PC-3 (cell line): ENCODE results near the gene VSIR. TPM values are rescaled to one million over a fixed set of nuclear protein-coding genes. Genes with fewer than 3 reads are reported as not detected.
A peak's percentile ranks its signal among the peaks of the same experiment; 100 is the strongest.

ENCODE experiments used
- ATAC-seq: fragments of 200-7000 bp; cut with Tn5 transposase; 2 replicates; pipeline ENCODE4 v1.9.1; 2020; ENCODE audit warnings: mild to moderate bottlenecking, moderate library complexity
- BruUV-seq: library from RNA; stranded (reverse); fragments of 400-500 nt; replicated peaks from 2 replicates; lab custom pipeline; 2021; lab: Mats Ljungman, UMichigan
- CTCF ChIA-PET: fragments of 300-600 bp; sonication (Branson Sonifier 250); formaldehyde crosslinking; loops from one replicate; lab custom pipeline; 2022; ENCODE audit warnings: antibody characterized with exemption; lab: Charles Lee
- POLR2A ChIA-PET: fragments of 300-600 bp; sonication (Branson Sonifier 250); formaldehyde crosslinking; loops from one replicate; lab custom pipeline; 2022; ENCODE audit warnings: antibody characterized with exemption; ENCODE audit not compliant: unreplicated experiment; lab: Charles Lee
- DNase-seq: peaks from one replicate; pipeline ENCODE4 v3.0.0-alpha.2; 2015
- H2AFZ ChIP-seq: fragments of 300-600 bp; sonication (generic); 2 replicates; pipeline ENCODE4 v1.6.0; 2016; ENCODE audit warnings: antibody characterized with exemption, low read length
- H3F3A ChIP-seq: fragments of 300-600 bp; sonication (generic); one replicate; pipeline ENCODE4 v1.6.0; 2017; ENCODE audit warnings: antibody characterized with exemption, low read length, control low read depth, mild to moderate bottlenecking; ENCODE audit not compliant: unreplicated experiment
- H3K27ac ChIP-seq: fragments of 300-600 bp; sonication (generic); 2 replicates; pipeline ENCODE4 v1.5.1; 2016; ENCODE audit warnings: mild to moderate bottlenecking, low read length
- H3K27me3 ChIP-seq: fragments of 300-600 bp; sonication (generic); 2 replicates; pipeline ENCODE4 v1.6.1; 2016; ENCODE audit warnings: low read length, mixed read lengths
- H3K36me3 ChIP-seq: fragments of 300-600 bp; sonication (generic); 2 replicates; pipeline ENCODE4 v1.6.1; 2016; ENCODE audit warnings: low read depth, mixed run types, low read length, mixed read lengths
- H3K4me1 ChIP-seq: fragments of 300-600 bp; sonication (generic); 2 replicates; pipeline ENCODE4 v1.5.1; 2016; ENCODE audit warnings: low read length; ENCODE audit not compliant: insufficient read depth
- H3K4me2 ChIP-seq: fragments of 300-600 bp; sonication (generic); 2 replicates; pipeline ENCODE4 v1.6.0; 2016; ENCODE audit warnings: low read length
- H3K4me3 ChIP-seq: fragments of 300-600 bp; sonication (generic); 2 replicates; pipeline ENCODE4 v1.5.1; 2016; ENCODE audit warnings: mild to moderate bottlenecking, low read length, mixed read lengths
- H3K79me2 ChIP-seq: fragments of 300-600 bp; sonication (generic); 2 replicates; pipeline ENCODE4 v1.6.1; 2017; ENCODE audit warnings: low read length, mixed read lengths
- H3K9ac ChIP-seq: fragments of 300-600 bp; sonication (generic); 2 replicates; pipeline ENCODE4 v1.6.0; 2016; ENCODE audit warnings: mild to moderate bottlenecking, low read length
- H3K9me2 ChIP-seq: fragments of 300-600 bp; sonication (generic); replicated peaks from 2 replicates; pipeline ENCODE4 v1.6.1; 2016; ENCODE audit warnings: mixed run types, low read length, mixed read lengths
- H3K9me3 ChIP-seq: fragments of 300-600 bp; sonication (generic); 2 replicates; pipeline ENCODE4 v1.6.1; 2016; ENCODE audit warnings: low read length, mixed read lengths
- H4K20me1 ChIP-seq: fragments of 300-600 bp; sonication (generic); 2 replicates; pipeline ENCODE4 v1.6.1; 2016; ENCODE audit warnings: low read length, mixed read lengths
- CTCF ChIP-seq: fragments of 300-600 bp; sonication (generic); conservative IDR thresholded peaks from 2 replicates; pipeline ENCODE4 v1.5.1; 2017; ENCODE audit warnings: antibody characterized with exemption, low read depth, mild to moderate bottlenecking, low read length
- EZH2 ChIP-seq: fragments of 300-600 bp; sonication (generic); IDR thresholded peaks from one replicate; pipeline ENCODE4 v1.6.1; 2017; ENCODE audit warnings: antibody characterized with exemption, mild to moderate bottlenecking, low read length; ENCODE audit not compliant: unreplicated experiment
- EZH2phosphoT487 ChIP-seq: fragments of 300-600 bp; sonication (generic); IDR thresholded peaks from 2 replicates; pipeline ENCODE4 v1.6.1; 2018; ENCODE audit warnings: mild to moderate bottlenecking, antibody characterized with exemption, low read length, borderline replicate concordance
- intact Hi-C: fragments of 100-400 bp; cut with micrococcal nuclease; formaldehyde crosslinking; loops from 2 replicates; pipeline ENCODE4 v1.9.0; 2023
- microRNA-seq: library from miRNA; unstranded; fragments of <30 nt; microRNA quantifications from one replicate; pipeline ENCODE4 v1.1.0, GENCODE V29; 2020; ENCODE audit not compliant: unreplicated experiment
- total RNA-seq: library from RNA; depleted of rRNA; stranded (reverse); fragments of >200 nt; gene quantifications from 2 replicates; pipeline ENCODE4 v1.2.3, GENCODE V29; 2014; rRNA removed

Gene VSIR
- total RNA-seq, 1 experiment from 2014 or later, result 14.1 TPM

- intact Hi-C loops, result loop anchor here (5.0 kb wide), 1 partner anchor 69 kb away; no protein-coding TSS in a partner anchor
- no peak overlapping the region for H3K4me3 ChIP-seq
- no peaks in the 10 kb centered on the region for H3K79me2 ChIP-seq
- H3K4me2 ChIP-seq, result no peak overlapping the region
- H3K36me3 ChIP-seq, result no peaks in the 10 kb centered on the region
- no peaks in the 10 kb centered on the region for H3K27me3 ChIP-seq
- peaks cover 12% of the 10 kb centered on the region; the same call in 1 of the 2 replicates for H3K4me1 ChIP-seq
- no peaks in the 10 kb centered on the region for H3F3A ChIP-seq
- DNase-seq (peak; percentile 6), ATAC-seq (peak; percentile 53)
- H3K9ac ChIP-seq, result no peak overlapping the region
- H3K9me3 ChIP-seq, result no peaks in the 10 kb centered on the region
- no peaks in the 10 kb centered on the region for H3K9me2 ChIP-seq
- H3K27ac ChIP-seq, result no peak overlapping the region
- H4K20me1 ChIP-seq, result no peaks in the 10 kb centered on the region
- POLR2A ChIA-PET, result interaction anchor here (0.7 kb wide), 1 partner anchor 75 kb away, joined by 3 read pairs; the partner anchor contains the start of gene VSIR
- BruUV-seq, result no TSS peak
- CTCF ChIA-PET, result no interaction called here
- no peak for TF ChIP-seq EZH2phosphoT487
- TF ChIP-seq CTCF, result no peak
- no peak for TF ChIP-seq EZH2
- H2AFZ ChIP-seq, result no peak overlapping the region
Measured at GRCh38 chr10:71697938-71698709, 75.2 kb downstream of the VSIR start.

Small RNA genes lying within 50 kb of the gene (microRNA-seq; reads per million reads assigned to microRNA genes)
- not detected for gene MIR7152

Other genes with a start within 250 kb of the VSIR start
- gene C10orf105, start 53.7 kb downstream of the VSIR start, total RNA-seq, result not detected in 2 replicates
- 334 and 342 TPM in 2 replicates for gene PSAP, start 77.7 kb upstream of the VSIR start, total RNA-seq
- 12.7 and 17.0 TPM in 2 replicates for gene CHST3, start 190.9 kb upstream of the VSIR start, total RNA-seq